ENCODE results near the gene ARHGDIG.
"Not testable (repeated sequence)": the region's sequence is repeated elsewhere in the genome, so short reads cannot be mapped to it uniquely, and the experiment has no call there.

DNA sequence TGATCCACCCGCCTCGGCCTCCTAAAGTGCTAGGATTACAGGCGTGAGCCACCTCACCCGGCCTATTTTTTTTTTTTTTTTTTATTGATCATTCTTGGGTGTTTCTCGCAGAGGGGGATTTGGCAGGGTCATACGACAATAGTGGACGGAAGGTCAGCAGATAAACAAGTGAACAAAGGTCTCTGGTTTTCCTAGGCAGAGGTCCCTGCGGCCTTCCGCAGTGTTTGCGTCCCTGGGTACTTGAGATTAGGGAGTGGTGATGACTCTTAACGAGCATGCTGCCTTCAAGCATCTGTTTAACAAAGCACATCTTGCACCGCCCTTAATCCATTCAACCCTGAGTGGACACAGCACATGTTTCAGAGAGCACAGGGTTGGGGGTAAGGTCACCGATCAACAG is 22.3 kb upstream of the ARHGDIG start:
- TF ChIP-seq YY1 (IDR thresholded peaks at IDR 0.05; ENCODE audit: insufficient read depth, insufficient read length); ZNF274 (IDR thresholded peaks at IDR 0.05; ENCODE audit: low read depth, low read length): not testable (repeated sequence)
